Spinal cord (tissue), 10 donors: ENCODE measurements around the gene IGSF21. TPM values are rescaled to one million over a fixed set of nuclear protein-coding genes. Genes with fewer than 3 reads are reported as not detected.

Experiments used
- DNase-seq, 6 donors: peaks; one replicate each; pipeline versions ENCODE4 v3.0.0 to v3.0.0-alpha.2; 2013 to 2015; ENCODE audit warnings: low spot score in 6 of 6, low read depth in 4 of 6
- H3K27ac ChIP-seq: one replicate; pipeline ENCODE4 v1.5.1; 2013; ENCODE audit warnings: low read depth, low read length, control low read depth
- H3K27me3 ChIP-seq: one replicate; pipeline ENCODE4 v1.6.1; 2013; ENCODE audit warnings: low read length; ENCODE audit not compliant: control insufficient read depth, insufficient read depth
- H3K36me3 ChIP-seq: one replicate; pipeline ENCODE4 v1.6.1; 2013; ENCODE audit warnings: low read length; ENCODE audit not compliant: control insufficient read depth, insufficient read depth
- H3K4me1 ChIP-seq: one replicate; pipeline ENCODE4 v1.6.1; 2013; ENCODE audit warnings: low read length; ENCODE audit not compliant: control insufficient read depth, insufficient read depth
- H3K4me3 ChIP-seq: one replicate; pipeline ENCODE4 v1.5.1; 2013; ENCODE audit warnings: low read depth, low read length, control low read depth
- H3K9me3 ChIP-seq: one replicate; pipeline ENCODE4 v1.6.1; 2013; ENCODE audit warnings: low read length; ENCODE audit not compliant: control insufficient read depth, insufficient read depth
- WGBS: methylation state at CpG from one replicate; pipeline ENCODE4 v1.1.5; 2013; ENCODE audit warnings: missing lambda C conversion rate; ENCODE audit not compliant: insufficient coverage; 5-methylcytosine and 5-hydroxymethylcytosine counted together
- polyA plus RNA-seq, 2 donors: library from polyadenylated mRNA; unstranded; fragments of 120-200 nt; gene quantifications; one replicate each; pipeline ENCODE4 v1.2.1, GENCODE V29; 2013; ENCODE audit not compliant: insufficient read length in 2 of 2
- total RNA-seq, 2 donors: library from RNA; depleted of rRNA in 1 of 2; stranded (reverse); fragments of 120-200 nt in 1 of 2; fragments of >200 nt in 1 of 2; gene quantifications; one replicate each; pipeline versions ENCODE4 v1.2.3 to v1.2.4, GENCODE V29; 2013 to 2014
- donor health status: healthy.

IGSF21 gene
- total and polyA plus RNA-seq, 4 donors: 9.0 to 70.7 (median 40.7) TPM

- peaks cover 9% of the 10 kb centered on the region for H3K4me1 ChIP-seq
- no peak for DNase-seq
- H3K27me3 ChIP-seq: no peaks in the 10 kb centered on the region
- H3K9me3 ChIP-seq: no peaks in the 10 kb centered on the region
- H3K36me3 ChIP-seq: no peaks in the 10 kb centered on the region
- 89% methylated on average over 13 of the region's 13 CpGs for WGBS
- H3K27ac ChIP-seq: no peak overlapping the region
- H3K4me3 ChIP-seq: no peak overlapping the region
These were observed 58.7 kb downstream of the IGSF21 start for GRCh38 chr1:18166341-18166740.

- Histone ChIP-seq H3K4me3 (no peak overlapping the region), H3K9me3 (peaks cover under 1% of the 10 kb centered on the region), H3K27ac (no peak overlapping the region), H3K4me1 (peaks cover 7% of the 10 kb centered on the region), H3K36me3 (no peaks in the 10 kb centered on the region), H3K27me3 (no peaks in the 10 kb centered on the region)
- no peak for DNase-seq
- WGBS: 89% methylated on average over 8 of the region's 8 CpGs
These were observed 59.3 kb downstream of the IGSF21 start for GRCh38 chr1:18166929-18167328.

GRCh38 chr1:18170444-18170843, 62.8 kb downstream of the IGSF21 start:
- no peak for DNase-seq
- no peaks in the 10 kb centered on the region for H3K36me3 ChIP-seq
- peaks cover 12% of the 10 kb centered on the region for H3K4me1 ChIP-seq
- H3K9me3 ChIP-seq: peaks cover 1% of the 10 kb centered on the region
- WGBS: 92% methylated on average over 3 of the region's 3 CpGs
- H3K27ac ChIP-seq: no peak overlapping the region
- no peak overlapping the region for H3K4me3 ChIP-seq
- H3K27me3 ChIP-seq: no peaks in the 10 kb centered on the region

GRCh38 chr1:18174037-18174436, 66.4 kb downstream of the IGSF21 start:
- H3K27ac ChIP-seq: no peak overlapping the region
- no peak overlapping the region for H3K4me3 ChIP-seq
- H3K9me3 ChIP-seq: peaks cover 1% of the 10 kb centered on the region
- H3K36me3 ChIP-seq: no peaks in the 10 kb centered on the region
- WGBS: 66% methylated on average over 12 of the region's 12 CpGs
- H3K4me1 ChIP-seq: peaks cover 13% of the 10 kb centered on the region
- H3K27me3 ChIP-seq: no peaks in the 10 kb centered on the region
- peak in 2 of 6 donors; percentile 78 to 82 for DNase-seq

- H3K4me3 ChIP-seq: no peak overlapping the region
- WGBS: 67% methylated on average over 4 of the region's 6 CpGs
- peaks cover 1% of the 10 kb centered on the region for H3K9me3 ChIP-seq
- no peak for DNase-seq
- H3K27ac ChIP-seq: no peak overlapping the region
- H3K4me1 ChIP-seq: peaks cover 13% of the 10 kb centered on the region
- no peaks in the 10 kb centered on the region for H3K27me3 ChIP-seq
- H3K36me3 ChIP-seq: no peaks in the 10 kb centered on the region
These were observed 67.5 kb downstream of the IGSF21 start for GRCh38 chr1:18175051-18175450.

- H3K9me3 ChIP-seq: peaks cover 1% of the 10 kb centered on the region
- H3K27ac ChIP-seq: no peak overlapping the region
- 46% methylated on average over 7 of the region's 13 CpGs for WGBS
- H3K4me1 ChIP-seq: peaks cover 13% of the 10 kb centered on the region
- no peak overlapping the region for H3K4me3 ChIP-seq
- no peaks in the 10 kb centered on the region for H3K36me3 ChIP-seq
- no peaks in the 10 kb centered on the region for H3K27me3 ChIP-seq
- peak in 2 of 6 donors; percentile 38 to 53 for DNase-seq
These were observed 68.2 kb downstream of the IGSF21 start for GRCh38 chr1:18175530-18176377.

GRCh38 chr1:18176619-18177018, 69.0 kb downstream of the IGSF21 start:
- Histone ChIP-seq H3K9me3 (peaks cover 1% of the 10 kb centered on the region), H3K27me3 (no peaks in the 10 kb centered on the region), H3K4me1 (peaks cover 13% of the 10 kb centered on the region), H3K36me3 (no peaks in the 10 kb centered on the region), H3K27ac (no peak overlapping the region), H3K4me3 (no peak overlapping the region)
- no peak for DNase-seq
- no CpG with 5 or more reads among the region's 4 CpGs for WGBS

- H3K4me1 ChIP-seq: peaks cover 19% of the 10 kb centered on the region
- H3K4me3 ChIP-seq: no peak overlapping the region
- no peaks in the 10 kb centered on the region for H3K27me3 ChIP-seq
- no peak for DNase-seq
- no peaks in the 10 kb centered on the region for H3K9me3 ChIP-seq
- WGBS: no CpG with 5 or more reads among the region's 8 CpGs
- no peak overlapping the region for H3K27ac ChIP-seq
- no peaks in the 10 kb centered on the region for H3K36me3 ChIP-seq
These were observed 70.5 kb downstream of the IGSF21 start for GRCh38 chr1:18178111-18178510.

- DNase-seq: no peak
- WGBS: 68% methylated on average over 7 of the region's 7 CpGs
- Histone ChIP-seq H3K4me1 (peaks cover 23% of the 10 kb centered on the region), H3K36me3 (no peaks in the 10 kb centered on the region), H3K27me3 (no peaks in the 10 kb centered on the region), H3K4me3 (no peak overlapping the region), H3K27ac (no peak overlapping the region), H3K9me3 (no peaks in the 10 kb centered on the region)
These were observed 71.4 kb downstream of the IGSF21 start for GRCh38 chr1:18179009-18179408.
